Tibial nerve (tissue), 4 donors: ENCODE results near the gene MAML2. TPM values are rescaled to one million over a fixed set of nuclear protein-coding genes. Genes with fewer than 3 reads are reported as not detected.
"Not testable (repeated sequence)": the region's sequence is repeated elsewhere in the genome, so short reads cannot be mapped to it uniquely, and the experiment has no call there.

ENCODE experiments used
- DNase-seq, 2 donors: peaks; one replicate each; pipeline ENCODE4 v3.0.0-alpha.2; 2019; ENCODE audit warnings: low spot score in 2 of 2
- H3K27ac ChIP-seq, 4 donors: fragments of 200-600 bp; sonication (generic) in 3 of 4; one replicate each; pipeline ENCODE4 v1.5.1; 2017 to 2019; ENCODE audit warnings: mild to moderate bottlenecking in 1 of 4
- H3K27me3 ChIP-seq, 2 donors: fragments of 200-600 bp; sonication (generic) in 1 of 2; one replicate each; pipeline versions ENCODE4 v1.5.1 to v1.6.0; 2017 to 2019
- H3K36me3 ChIP-seq, 3 donors: fragments of 200-600 bp; sonication (generic); one replicate each; pipeline ENCODE4 v1.5.1; 2018 to 2019
- H3K4me1 ChIP-seq, 4 donors: fragments of 200-600 bp; sonication (generic) in 3 of 4; one replicate each; pipeline ENCODE4 v1.5.1; 2017 to 2019
- H3K4me3 ChIP-seq, 4 donors: fragments of 200-600 bp; sonication (generic) in 3 of 4; one replicate each; pipeline ENCODE4 v1.5.1; 2017 to 2019; ENCODE audit warnings: mild to moderate bottlenecking in 1 of 4, moderate library complexity in 1 of 4
- H3K9me3 ChIP-seq, 4 donors: fragments of 200-600 bp; sonication (generic) in 3 of 4; one replicate each; pipeline ENCODE4 v1.5.1; 2017 to 2019
- EP300 ChIP-seq, 2 donors: sonication (generic); formaldehyde crosslinking; IDR thresholded peaks; one replicate each; pipeline ENCODE4 v1.6.1; 2017; ENCODE audit warnings: antibody characterized with exemption in 2 of 2, mild to moderate bottlenecking in 1 of 2
- POLR2A ChIP-seq, 2 donors: fragments of 450-650 bp; IDR thresholded peaks; one replicate each; pipeline ENCODE4 v1.6.1; 2017; ENCODE audit warnings: antibody characterized with exemption in 2 of 2, mild to moderate bottlenecking in 2 of 2, moderate library complexity in 2 of 2
- WGBS, 2 donors: methylation state at CpG; one replicate each; pipeline ENCODE4 v1.1.5; 2018; 5-methylcytosine and 5-hydroxymethylcytosine counted together
- total RNA-seq, 4 donors: library from RNA; depleted of rRNA; stranded (reverse); fragments of >200 nt; gene quantifications; one replicate each; pipeline ENCODE4 v1.1.0, GENCODE V29; 2016
- TF ChIP-seq, protein P1 (sequence below), 5 experiments: fragments of 200-600 bp in 3 of 5; fragments of 450-650 bp in 2 of 5; sonication (generic) in 3 of 5; IDR thresholded peaks; one replicate each; pipeline ENCODE4 v1.5.1; 2016 to 2019; ENCODE audit warnings: antibody characterized with exemption in 5 of 5, mild to moderate bottlenecking in 3 of 5, moderate library complexity in 2 of 5

MAML2 gene
- total RNA-seq, 4 donors from 2014 or later, result 20.5 to 38.4 (median 27.9) TPM

DNA sequence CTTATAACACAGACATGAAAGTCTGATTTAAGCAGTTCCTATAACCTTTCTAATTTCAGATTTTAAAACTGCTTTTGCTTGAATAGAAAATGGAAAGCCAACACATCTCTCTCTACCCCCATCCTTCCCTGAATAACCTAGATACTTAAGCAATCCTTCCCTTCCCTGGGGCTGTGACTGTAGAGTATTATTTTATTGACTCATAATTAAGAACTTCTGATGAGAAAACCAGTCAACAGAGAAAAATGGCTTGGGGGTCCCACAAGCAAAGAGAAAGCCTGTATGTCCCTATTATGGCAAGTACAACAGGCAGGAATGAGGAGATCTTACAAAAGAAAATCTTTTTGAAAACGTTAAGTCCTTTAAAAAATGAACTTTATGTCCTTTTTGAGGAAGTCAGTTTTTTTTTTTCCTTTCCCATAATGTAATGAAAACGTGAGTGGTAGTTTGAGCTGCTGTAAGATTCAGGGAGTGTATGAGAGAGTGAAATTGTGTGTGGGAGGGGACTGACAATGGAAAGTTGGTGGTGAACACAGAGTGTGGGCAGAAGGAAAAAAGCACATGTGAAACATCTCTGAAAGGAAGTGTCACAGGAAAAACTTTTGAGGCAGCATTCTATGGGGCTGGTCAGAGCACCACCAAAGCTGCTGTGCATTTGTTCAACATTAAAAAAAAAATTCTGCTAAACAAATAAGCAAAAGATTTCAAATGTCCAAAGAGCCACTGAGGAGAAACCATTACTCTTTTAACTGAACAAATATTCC lies 154.6 kb downstream of the MAML2 start:
- DNase-seq, result no peak
- Histone ChIP-seq H3K36me3 (no peaks in the 10 kb centered on the region), H3K9me3 (no peaks in the 10 kb centered on the region), H3K4me1 (peaks cover 0 to 30% (median 21%) of the 10 kb centered on the region in 4 donors), H3K4me3 (no peak overlapping the region), H3K27me3 (no peaks in the 10 kb centered on the region), H3K27ac (peak overlapping the region in 2 of 4 donors; percentile 52 to 57)
- TF ChIP-seq, protein P1, sequence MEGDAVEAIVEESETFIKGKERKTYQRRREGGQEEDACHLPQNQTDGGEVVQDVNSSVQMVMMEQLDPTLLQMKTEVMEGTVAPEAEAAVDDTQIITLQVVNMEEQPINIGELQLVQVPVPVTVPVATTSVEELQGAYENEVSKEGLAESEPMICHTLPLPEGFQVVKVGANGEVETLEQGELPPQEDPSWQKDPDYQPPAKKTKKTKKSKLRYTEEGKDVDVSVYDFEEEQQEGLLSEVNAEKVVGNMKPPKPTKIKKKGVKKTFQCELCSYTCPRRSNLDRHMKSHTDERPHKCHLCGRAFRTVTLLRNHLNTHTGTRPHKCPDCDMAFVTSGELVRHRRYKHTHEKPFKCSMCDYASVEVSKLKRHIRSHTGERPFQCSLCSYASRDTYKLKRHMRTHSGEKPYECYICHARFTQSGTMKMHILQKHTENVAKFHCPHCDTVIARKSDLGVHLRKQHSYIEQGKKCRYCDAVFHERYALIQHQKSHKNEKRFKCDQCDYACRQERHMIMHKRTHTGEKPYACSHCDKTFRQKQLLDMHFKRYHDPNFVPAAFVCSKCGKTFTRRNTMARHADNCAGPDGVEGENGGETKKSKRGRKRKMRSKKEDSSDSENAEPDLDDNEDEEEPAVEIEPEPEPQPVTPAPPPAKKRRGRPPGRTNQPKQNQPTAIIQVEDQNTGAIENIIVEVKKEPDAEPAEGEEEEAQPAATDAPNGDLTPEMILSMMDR (IDR thresholded peaks at IDR 0.05), result no peak
- peak in 1 of 2 donors; percentile 63 for TF ChIP-seq EP300 (IDR thresholded peaks at IDR 0.05)
- 8% methylated on average over 2 of the region's 2 CpGs for WGBS, 2 donors

DNA sequence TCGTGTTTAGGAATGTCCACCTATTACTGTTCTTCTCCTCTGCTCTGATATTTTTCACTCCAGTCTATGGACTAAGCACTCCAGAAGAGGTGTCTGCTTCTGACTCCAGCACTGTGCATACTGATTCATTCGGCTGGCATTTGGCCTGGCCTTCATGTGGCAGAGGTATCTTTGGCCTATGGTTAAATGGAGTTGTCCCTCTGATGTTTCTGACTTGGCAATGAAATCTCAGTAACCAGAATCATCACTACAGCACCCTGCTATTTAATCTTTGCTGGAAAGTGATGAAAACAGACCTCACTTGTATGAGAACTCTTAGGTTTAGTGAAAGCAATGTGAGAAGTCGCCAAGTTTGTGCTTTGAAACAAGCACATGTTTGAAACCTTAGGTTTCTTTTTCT lies 155.2 kb downstream of the MAML2 start:
- Histone ChIP-seq H3K4me1 (peaks cover 0 to 27% (median 20%) of the 10 kb centered on the region in 4 donors), H3K36me3 (no peaks in the 10 kb centered on the region)
- 66 to 67% methylated on average over 3 of the region's 3 CpGs for WGBS, 2 donors

DNA sequence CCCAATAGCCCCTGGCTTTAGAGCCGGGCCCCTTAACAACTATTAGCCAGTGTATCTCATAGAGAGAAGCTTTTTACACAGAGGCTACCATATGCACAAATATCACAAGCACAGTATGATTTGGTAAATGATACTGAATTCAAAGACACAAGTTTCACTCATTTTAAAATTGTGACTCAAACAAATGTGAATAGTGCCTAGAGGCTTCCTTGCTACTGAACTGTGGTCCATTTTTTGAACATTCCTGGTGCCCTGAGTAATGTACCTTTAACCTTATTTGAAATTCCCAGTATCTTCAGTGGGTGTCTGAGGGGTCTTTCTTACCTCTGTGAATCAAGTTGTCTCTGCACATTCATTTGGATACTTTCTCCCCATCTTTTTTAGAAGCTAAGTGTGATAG lies 156.2 kb downstream of the MAML2 start:
- WGBS, 2 donors, result 94 to 95% methylated on average over 1 of the region's 1 CpG
- no peak for DNase-seq
- no peak for TF ChIP-seq POLR2A (IDR thresholded peaks at IDR 0.05)
- no peak for TF ChIP-seq EP300 (IDR thresholded peaks at IDR 0.05)
- TF ChIP-seq, protein P1 (IDR thresholded peaks at IDR 0.05), result no peak

More for the DNA sequence above, 155.2 kb downstream of the MAML2 start:
- Histone ChIP-seq H3K27me3 (no peaks in the 10 kb centered on the region), H3K4me3 (no peak overlapping the region), H3K9me3 (no peaks in the 10 kb centered on the region), H3K27ac (peak overlapping the region in 2 of 4 donors; percentile 36 to 57)
- no peak for DNase-seq
- TF ChIP-seq, protein P1 (IDR thresholded peaks at IDR 0.05), result no peak
- TF ChIP-seq POLR2A (IDR thresholded peaks at IDR 0.05) (no peak), EP300 (IDR thresholded peaks at IDR 0.05) (no peak)

DNA sequence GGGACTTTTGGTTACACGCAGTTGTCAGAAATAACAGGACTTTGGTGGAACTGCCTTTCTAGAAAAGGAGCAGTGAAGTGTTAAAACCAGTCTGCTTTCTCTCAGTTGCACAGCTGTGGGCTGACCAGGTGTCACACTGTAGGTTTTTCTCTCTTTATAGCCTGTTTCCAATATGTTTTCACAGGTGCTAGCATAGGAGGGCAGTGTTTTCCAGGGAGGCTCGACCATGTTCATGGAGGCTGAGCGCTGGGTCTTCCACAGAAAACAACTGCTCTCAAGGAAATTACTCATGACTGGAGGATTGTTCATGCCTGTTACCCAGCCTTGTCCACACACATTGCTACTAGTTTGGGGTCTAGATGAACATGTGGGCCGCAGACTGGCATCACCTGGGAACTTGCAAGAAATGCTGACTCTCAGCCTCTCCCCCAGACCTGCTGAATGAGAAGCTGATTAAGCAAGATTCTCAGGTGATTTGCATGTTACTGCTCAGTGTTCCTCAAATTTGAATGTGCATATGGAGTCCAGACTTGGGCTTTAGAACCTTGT lies 157.7 kb downstream of the MAML2 start:
- Histone ChIP-seq H3K27me3 (no peaks in the 10 kb centered on the region), H3K27ac (no peak overlapping the region), H3K4me1 (peaks cover 0 to 27% (median 19%) of the 10 kb centered on the region in 4 donors), H3K36me3 (no peaks in the 10 kb centered on the region), H3K9me3 (no peaks in the 10 kb centered on the region), H3K4me3 (no peak overlapping the region)
- 62 to 66% methylated on average over 4 of the region's 4 CpGs for WGBS, 2 donors
- DNase-seq, result no peak
- no peak for TF ChIP-seq EP300 (IDR thresholded peaks at IDR 0.05)
- no peak for TF ChIP-seq POLR2A (IDR thresholded peaks at IDR 0.05)
- TF ChIP-seq, protein P1 (IDR thresholded peaks at IDR 0.05), result no peak

More for the DNA sequence above, 156.2 kb downstream of the MAML2 start:
- Histone ChIP-seq H3K27me3 (no peaks in the 10 kb centered on the region), H3K4me1 (peaks cover 0 to 27% (median 20%) of the 10 kb centered on the region in 4 donors), H3K4me3 (no peak overlapping the region), H3K36me3 (no peaks in the 10 kb centered on the region), H3K9me3 (no peaks in the 10 kb centered on the region), H3K27ac (no peak overlapping the region)

DNA sequence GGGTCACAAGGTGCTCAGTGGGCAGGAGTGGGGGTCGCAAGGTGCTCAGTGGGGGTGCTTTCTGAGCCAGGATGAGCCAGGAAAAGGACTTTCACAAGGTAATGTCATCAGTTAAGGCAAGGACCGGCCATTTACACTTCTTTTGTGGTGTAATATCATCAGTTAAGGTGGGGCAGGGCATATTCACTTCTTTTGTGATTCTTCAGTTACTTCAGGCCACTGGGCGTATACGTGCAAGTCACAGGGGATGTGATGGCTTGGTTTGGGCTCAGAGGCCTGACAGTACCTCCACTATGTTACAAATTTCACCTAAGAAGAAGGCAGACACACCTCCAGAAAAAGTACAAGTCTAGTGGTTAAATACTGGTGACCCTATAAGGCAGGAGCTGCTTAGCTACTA lies 162.1 kb downstream of the MAML2 start:
- not testable (repeated sequence) for H3K9me3 ChIP-seq, H3K4me3 ChIP-seq, H3K4me1 ChIP-seq, H3K36me3 ChIP-seq, H3K27me3 ChIP-seq, DNase-seq, H3K27ac ChIP-seq
- 95 to 99% methylated on average over 4 of the region's 4 CpGs for WGBS, 2 donors
